OCI-M1 (cell line): ENCODE measurements around the gene GAL3ST3.
"Not testable (repeated sequence)": the region's sequence is repeated elsewhere in the genome, so short reads cannot be mapped to it uniquely, and the experiment has no call there.

Source experiments
- DNase-seq: peaks from one replicate; lab custom pipeline; 2025; lab: John Stamatoyannopoulos, UW

GAL3ST3 gene

GRCh38 chr11:66048547-66049323 lies at the start of gene GAL3ST3:
GAL3ST3 (minus strand) TSS chr11:66049161; CDS start chr11:66045415, 3,746 bp downstream.
- DNase-seq = no peak

DNA sequence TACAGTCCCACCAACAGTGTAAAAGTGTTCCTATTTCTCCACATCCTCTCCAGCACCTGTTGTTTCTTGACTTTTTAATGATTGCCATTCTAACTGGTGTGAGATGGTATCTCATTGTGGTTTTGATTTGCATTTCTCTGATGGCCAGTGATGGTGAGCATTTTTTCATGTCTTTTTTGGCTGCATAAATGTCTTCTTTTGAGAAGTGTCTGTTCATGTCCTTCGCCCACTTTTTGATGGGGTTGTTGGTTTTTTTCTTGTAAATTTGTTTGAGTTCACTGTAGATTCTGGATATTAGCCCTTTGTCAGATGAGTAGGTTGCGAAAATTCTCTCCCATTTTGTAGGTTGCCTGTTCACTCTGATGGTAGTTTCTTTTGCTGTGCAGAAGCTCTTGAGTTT lies 43.2 kb upstream of the GAL3ST3 start:
- DNase-seq = not testable (repeated sequence)

- no peak for DNase-seq
These were observed 41.3 kb upstream of the GAL3ST3 start for GRCh38 chr11:66090288-66090687.

DNA sequence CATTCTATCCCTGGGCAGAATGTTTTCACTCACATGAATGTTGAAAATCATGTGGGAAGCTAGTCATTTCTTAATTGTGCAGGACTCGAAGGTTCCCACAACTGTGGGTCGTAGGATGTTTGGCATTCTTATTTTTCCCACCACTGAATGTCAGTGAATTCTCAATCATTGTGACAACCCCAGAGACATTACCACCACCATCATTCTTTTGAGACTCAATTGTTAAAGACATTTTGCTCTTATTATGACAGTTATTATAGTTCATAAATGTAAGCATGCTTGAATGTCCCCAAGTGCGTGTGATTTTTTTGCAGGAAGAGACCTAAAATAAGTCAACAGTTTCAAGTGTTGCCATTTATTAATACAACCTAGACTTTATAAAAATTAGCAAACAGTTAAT lies 40.1 kb upstream of the GAL3ST3 start:
- no peak for DNase-seq

DNA sequence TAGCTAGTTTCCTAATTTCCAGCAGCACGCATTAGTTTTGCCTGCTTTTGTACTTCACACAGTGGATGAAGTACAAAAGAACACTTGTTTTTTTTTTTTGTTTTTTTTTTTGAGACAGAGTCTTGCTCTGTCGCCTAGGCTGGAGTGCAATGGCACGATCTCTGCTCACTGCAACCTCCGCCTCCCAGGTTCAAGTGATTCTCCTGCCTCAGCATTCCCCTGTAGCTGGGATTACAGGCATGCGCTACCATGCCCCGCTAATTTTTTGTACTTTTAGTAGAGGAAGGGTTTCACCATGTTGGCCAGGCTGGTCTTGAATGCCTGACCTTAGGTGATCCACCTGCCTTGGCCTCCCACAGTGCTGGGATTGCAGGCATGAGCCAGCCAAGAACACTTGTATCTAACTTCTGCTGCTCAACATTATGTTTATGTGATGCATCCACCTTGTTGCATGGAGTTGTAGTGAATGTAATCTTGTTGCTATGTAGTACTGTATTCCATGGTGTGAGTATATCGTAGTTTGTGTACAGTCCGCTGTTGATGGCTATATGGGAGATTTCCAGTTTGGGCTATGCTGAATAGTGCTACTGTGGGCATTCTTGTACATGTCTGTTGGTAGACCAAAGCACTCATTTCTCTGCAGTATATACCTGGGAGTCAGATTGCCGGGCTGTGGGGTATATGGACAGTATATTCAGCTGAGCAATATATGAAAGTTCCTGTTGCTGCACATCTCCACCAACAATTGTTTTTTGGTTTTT lies 38.4 kb upstream of the GAL3ST3 start:
- no peak for DNase-seq

DNA sequence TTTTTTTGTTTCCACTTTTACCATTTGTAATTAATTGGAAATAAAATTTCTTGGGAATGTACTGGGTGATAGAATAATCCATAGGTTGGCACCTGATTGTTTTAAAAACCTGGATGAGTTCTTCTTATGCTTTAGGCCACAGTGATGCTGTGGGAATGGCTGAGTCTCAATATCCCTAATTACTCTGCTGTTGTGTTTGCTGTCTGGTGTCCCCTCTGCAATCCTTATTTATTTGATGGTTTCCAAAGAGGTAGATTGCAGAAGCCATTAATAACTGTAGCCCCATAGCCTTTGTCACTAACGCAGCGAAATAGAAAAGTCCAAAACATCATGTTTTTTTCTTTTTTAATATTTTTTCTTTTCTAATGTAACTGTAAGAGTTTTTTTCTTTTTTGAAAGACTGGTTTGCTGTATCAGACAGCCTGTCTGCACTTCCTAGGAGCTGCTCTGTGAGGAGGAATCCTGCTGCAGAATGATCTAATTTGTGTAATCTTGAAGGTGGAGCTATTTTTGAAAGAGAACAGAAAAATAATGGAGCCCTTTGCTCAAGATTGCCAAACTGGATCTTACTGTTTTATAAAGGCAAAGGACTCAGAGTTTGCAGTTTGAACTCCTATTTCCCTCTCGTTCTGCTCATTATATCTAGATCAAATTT lies 36.0 kb upstream of the GAL3ST3 start:
- DNase-seq = no peak

GRCh38 chr11:66083767-66084166 lies 34.8 kb upstream of the GAL3ST3 start:
- no peak for DNase-seq

- DNase-seq = peak; percentile 55
These were observed 34.2 kb upstream of the GAL3ST3 start for GRCh38 chr11:66082946-66083698.

DNA sequence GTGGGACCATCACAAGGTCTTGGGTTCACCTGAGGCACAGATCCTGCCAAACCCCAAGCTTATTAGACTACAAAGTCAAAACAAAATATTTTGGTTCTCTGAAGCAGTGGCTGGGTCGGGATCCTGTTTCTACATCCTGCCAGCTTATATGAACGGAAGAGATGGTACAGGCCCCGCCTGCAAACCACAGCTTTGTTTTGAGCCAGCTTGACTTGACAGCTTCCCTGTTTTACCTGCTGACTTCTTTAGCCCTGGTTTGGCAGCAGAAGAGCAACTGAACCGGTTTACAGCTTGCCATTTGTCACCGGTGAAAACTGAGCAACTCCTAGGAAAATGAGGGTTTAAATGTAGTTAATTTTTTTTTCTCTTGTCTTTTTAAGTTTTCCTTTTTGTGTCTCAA lies 32.5 kb upstream of the GAL3ST3 start:
- DNase-seq = peak; percentile 86

DNA sequence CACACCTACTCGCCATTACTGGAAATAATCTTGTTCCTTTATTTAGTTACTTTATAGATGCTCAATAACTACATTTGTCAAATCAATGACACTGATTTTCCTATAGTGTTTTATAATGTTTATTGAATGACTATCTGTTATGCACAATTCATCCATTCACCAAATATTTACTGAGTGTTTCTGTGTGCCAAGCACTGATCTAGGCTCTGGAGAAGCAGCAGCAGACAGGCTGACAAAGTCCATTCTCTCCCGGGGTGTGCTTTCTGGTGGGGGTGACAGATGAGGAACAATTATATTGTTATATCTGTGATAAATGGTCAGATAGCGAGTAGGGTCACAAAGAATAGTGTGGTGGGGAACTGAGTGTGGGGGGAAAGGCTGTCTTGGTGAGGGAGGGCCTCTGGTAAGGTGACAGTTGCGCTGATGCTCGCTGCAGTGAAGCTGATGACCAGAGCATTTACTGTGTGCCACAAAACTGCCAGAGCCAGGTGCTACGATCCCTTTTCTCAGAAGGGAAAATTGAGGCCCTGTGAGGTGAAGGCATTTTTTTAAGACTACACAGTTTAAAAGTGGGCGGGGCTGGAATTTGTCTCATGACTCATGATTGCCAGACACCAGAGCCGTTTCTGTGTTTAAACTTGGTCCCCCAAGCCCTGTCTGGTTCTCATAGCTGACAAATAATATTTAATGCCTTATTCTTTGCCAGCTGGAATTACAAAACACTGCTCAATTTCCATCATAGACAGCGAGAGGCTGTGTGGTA lies 31.3 kb upstream of the GAL3ST3 start:
- DNase-seq = peak; percentile 65

DNA sequence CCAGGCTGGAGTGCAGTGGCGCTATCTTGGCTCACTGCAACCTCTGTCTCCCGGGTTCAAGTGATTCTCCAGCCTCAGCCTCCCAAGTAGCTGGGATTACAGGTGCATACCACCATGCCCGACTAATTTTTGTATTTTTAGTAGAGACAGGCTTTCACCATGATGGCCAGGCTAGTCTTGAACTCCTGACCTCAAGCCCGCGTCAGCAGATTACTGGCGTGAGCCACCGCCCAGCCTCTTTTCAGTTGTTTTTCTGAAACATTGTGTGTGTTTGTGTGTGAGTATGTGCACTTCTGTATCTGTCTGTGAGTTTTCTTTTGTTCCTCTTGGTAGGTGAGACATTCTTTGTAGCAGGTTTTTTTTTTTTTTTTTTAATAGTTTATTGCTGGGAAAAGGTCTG lies 30.0 kb upstream of the GAL3ST3 start:
- DNase-seq = not testable (repeated sequence)

DNA sequence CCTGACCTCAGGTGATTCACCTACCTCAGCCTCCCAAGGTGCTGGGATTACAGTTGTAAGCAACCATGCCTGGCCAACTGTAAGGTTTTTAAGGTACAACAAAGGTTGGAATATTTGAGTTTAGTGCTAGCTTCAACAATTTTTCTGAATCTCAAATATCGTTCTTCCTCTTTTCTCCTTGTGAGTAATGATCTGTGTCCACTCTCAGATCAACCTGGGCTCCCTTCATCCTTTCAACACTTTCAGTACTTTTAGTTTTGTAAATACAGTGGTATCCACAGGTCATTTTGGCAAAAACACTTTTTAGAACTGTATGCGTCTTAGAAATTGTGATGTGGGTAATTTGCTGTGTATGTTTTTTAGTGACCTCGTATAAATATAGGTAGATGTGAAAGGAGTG lies 29.0 kb upstream of the GAL3ST3 start:
- DNase-seq = no peak

DNA sequence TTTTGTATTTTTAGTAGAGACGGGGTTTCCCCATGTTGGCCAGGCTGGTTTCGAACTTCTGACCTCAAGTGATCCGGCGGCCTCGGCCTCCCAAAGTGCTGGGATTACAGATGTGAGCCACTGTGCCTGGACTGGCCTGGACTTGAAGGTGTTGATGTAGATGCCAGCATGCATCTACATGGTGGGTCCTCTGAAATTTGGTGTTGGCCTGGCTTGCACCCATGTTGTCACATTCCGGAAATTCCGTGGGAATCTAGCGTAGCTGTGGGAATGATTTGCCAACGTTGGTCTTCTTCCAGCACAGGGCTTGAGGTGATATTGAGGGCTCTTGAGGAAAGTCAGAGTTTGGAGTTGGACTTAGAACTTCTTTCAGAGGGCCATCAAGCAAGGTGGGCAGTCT lies 27.6 kb upstream of the GAL3ST3 start:
- no peak for DNase-seq

GRCh38 chr11:66075273-66075672 lies 26.3 kb upstream of the GAL3ST3 start:
- no peak for DNase-seq

DNA sequence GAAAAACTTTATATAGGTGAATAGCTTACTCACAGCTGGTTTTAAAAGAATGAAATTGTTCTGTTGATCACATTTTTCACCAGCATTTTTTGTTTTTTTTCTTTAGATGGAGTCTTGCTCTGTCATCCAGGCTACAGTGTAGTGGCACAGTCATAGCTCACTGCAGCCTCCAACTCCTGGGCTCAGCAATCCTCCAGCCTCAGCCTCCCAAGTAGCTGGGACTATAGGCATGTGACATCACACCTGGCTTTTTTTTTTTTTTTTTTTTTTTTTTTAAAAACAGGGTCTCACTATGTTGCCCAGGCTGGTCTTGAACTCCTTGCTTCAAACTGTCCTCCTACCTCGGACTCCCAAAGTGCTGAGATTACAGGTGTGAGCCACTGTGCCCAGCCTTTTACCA lies 24.7 kb upstream of the GAL3ST3 start:
- DNase-seq = no peak

DNA sequence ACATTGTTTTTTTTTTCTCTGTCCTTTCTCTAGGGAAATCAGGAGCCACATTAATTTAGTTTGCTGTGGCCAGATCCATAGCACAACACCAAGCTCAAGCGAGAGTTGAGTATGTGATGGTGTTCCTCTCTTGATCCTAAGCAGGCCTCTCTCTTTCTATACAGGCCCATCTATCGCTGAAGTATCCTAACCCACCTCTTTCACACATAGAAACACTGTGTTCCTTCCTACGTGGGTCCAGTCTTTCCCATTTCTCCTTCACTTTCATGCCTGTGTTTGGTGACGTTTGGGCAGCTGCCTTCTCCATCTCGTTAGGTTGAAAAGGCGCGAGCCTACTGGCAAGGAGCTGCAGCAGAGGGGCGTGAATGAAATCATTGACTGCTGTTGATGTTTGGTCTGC lies 23.6 kb upstream of the GAL3ST3 start:
- no peak for DNase-seq

GRCh38 chr11:66072081-66072480 lies 23.1 kb upstream of the GAL3ST3 start:
- DNase-seq = no peak

DNA sequence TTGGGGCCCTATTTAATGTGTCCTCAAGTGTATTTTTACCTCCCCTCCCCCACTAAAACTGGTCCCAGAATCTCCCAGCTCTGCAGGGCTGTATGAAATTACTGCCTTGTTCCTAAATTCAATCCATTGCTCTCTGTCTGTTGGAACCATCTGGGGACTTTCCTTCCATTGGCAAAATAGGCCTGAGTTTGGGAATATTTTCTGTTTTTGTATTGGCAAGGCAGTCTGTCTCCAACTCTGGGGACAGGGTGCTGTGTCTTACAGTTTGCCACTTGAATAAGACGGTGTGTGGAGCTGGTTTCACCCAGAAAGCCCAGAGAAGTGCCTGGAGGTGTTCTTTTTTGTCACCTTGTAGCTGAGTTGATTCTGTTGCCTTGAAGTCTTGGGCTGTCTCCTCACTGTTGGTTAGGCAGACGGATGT lies 22.4 kb upstream of the GAL3ST3 start:
- DNase-seq = no peak

DNA sequence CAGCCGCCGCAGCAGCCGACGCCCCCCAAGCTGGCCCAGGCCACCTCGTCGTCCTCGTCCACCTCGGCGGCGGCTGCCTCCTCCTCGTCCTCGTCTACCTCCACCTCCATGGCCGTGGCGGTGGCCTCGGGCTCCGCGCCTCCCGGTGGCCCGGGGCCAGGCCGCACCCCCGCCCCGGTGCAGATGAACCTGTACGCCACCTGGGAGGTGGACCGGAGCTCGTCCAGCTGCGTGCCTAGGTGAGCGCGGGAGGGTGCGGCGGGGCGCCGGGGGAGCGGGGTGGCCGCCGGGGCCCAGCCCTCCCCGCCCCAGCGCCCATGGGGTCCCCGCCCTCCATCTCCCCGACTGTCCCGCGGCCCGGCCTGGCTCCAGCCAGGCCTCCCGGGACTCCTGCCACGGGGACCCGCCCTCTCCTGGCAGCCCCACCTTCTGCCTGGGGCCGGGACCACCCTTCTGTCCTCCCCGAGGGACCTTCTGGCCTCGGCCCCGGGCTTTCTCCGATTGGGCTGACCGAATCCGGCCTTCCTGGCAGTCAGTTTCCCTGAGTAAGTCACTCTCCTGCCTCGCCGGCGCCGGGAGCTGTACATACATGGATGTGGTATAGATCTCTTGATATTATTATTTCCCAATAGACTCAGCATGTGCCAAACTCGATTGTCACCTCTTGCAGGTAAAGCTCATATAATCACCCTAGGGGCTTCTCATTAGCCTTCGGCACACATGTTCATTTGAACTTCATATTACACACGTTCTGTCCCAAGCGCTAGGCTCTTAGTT lies 21.8 kb upstream of the GAL3ST3 start:
- DNase-seq = peak; percentile 43
